ENCODE results near the gene CKB.
"Not testable (repeated sequence)": the region's sequence is repeated elsewhere in the genome, so short reads cannot be mapped to it uniquely, and the experiment has no call there.

Gene CKB

DNA sequence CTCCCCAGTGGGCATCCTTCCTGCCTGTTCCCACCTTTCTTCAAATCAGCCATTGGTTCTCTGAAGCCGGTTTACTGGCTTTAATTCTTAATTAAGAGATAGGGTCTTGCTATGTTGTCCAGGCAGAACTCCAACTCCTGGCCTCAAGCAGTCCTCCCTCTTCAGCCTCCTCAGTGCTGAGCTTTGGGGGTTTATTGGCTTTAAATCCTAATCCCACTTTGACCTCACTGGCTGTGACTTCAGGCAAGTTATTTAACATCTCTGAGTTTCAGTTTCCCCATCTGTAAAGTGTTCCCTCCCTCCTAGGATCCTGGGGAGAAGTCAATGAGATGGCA, 4.3 kb upstream of the CKB start:
- no peak overlapping the region for H3K4me3 ChIP-seq (ENCODE audit: low read depth, low read length)
- TF ChIP-seq, protein P1, sequence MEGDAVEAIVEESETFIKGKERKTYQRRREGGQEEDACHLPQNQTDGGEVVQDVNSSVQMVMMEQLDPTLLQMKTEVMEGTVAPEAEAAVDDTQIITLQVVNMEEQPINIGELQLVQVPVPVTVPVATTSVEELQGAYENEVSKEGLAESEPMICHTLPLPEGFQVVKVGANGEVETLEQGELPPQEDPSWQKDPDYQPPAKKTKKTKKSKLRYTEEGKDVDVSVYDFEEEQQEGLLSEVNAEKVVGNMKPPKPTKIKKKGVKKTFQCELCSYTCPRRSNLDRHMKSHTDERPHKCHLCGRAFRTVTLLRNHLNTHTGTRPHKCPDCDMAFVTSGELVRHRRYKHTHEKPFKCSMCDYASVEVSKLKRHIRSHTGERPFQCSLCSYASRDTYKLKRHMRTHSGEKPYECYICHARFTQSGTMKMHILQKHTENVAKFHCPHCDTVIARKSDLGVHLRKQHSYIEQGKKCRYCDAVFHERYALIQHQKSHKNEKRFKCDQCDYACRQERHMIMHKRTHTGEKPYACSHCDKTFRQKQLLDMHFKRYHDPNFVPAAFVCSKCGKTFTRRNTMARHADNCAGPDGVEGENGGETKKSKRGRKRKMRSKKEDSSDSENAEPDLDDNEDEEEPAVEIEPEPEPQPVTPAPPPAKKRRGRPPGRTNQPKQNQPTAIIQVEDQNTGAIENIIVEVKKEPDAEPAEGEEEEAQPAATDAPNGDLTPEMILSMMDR (IDR thresholded peaks at IDR 0.05; ENCODE audit: control insufficient read depth, extremely low read depth, insufficient read depth): no peak
- DNase-seq (ENCODE audit: low read depth): no peak

DNA sequence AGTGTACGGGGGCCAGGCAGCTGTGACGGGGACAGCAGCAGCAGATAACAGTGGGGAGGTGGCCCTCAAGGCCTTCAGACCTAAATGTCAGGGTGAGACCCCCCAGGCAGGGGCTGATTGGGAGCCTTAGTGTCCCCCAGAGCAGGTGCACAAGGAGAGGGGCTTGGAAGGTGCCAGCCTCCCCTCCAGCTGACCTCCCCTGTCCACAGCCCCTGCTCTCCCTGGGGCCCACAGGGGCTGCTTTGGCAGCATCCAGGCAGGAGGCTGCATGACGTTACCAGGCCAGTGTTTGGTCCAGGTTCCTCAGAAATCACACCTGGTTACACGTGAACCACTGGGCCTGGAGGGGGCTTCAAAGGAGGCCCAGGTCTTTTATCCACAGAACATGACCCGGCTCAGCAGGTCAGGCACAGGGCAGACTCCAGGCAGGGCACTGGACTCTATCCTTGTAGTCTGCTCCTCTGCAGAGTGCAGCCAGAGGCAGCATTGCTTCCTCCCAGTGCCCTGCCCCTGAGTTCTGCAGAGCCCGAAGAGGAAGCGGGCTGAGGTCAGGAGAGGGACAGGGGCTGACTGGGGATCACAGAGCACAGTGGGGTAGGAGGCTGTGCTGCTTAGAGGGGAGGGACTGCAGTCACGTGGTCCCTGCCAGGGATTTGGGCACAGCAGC, 3.8 kb upstream of the CKB start:
- H3K4me3 ChIP-seq (ENCODE audit: low read depth, low read length): no peak overlapping the region
- TF ChIP-seq, protein P1 (IDR thresholded peaks at IDR 0.05; ENCODE audit: control insufficient read depth, extremely low read depth, insufficient read depth): no peak
- no peak for DNase-seq (ENCODE audit: low read depth)

DNA sequence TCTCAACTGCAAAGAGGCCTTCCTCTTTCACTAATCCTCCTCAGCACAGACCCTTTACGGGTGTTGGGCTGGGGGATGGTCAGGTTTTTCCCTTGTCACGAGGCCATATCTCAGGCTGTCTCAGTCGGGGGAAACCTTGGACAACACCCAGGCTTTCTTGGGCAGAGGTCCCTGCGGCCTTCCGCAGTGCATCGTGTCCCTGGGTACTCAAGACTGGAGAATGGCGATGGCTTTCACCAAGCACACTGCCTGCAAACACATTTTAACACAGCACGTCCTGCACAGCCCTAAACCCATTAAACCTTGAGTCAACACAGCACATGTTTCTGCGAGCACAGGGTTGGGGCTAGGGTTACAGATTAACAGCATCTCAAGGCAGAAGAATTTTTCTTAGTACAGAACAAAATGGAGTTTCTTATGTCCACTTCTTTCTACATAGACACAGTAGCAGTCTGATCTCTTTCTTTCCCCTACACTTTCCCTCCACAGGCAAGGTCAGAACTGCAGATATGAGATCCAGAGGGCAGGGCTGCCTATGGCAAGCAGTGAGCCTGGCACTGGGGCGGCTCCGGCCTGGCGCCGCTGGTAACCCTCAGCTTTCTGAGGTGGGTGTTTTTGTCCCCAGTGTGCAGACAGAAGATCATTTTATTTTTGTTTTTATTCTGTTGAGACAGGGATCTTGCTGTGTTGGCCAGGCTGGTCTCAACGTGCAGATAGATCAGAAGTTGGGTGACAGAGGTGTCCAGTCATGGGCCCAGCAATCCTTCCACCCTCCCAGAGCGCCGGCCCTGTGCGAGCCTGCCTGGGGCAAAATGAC, 3.0 kb upstream of the CKB start:
- peak; percentile 72 for DNase-seq (ENCODE audit: low read depth)
- not testable (repeated sequence) for H3K4me3 ChIP-seq (ENCODE audit: low read depth, low read length)

DNA sequence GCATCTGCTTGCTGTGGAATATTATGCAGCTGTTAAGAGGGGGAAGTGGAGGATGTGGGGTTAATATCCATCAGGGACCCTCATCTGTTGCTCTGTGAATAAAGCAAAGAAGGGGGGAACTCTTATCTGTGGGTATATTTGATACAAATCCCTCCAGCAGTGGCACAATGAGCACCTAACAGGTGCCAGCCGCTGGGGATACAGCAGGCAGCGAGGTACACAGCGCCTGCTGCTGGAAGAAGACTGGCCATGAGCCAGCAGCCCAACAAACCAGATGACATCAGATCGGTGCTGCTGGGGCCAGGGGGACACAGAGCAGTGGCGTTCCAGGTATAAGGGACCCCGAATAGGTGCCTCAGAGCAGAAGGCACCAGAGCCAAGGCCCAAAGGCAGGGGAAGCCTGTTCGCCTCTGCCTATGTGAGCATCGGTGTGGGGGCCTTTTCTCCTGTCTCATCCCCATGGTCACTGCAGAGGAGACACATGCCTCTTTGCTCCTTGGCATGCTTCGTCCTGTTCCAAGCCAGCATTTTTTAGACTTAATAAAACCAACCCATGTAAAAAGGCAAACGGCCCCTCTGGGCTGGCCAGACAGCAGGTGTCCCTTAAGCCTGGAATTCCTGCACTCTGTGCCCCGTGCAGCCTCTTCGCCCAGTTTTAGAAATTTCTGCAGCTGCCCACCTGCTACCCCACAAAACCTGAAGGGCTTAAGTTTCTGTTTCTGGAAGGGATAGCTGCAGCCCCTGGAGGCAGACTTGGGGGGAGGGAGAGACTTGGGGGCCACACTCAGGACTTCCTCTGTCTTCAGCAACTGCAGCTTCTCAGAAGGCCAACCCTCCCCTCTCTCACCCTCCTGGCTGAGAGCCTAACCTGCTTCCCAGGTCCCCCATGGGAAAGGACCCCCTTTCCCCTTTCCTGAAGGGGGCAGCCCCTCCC, 1.6 kb upstream of the CKB start:
- H3K4me3 ChIP-seq (ENCODE audit: low read depth, low read length): no peak overlapping the region
- TF ChIP-seq, protein P1 (IDR thresholded peaks at IDR 0.05; ENCODE audit: control insufficient read depth, extremely low read depth, insufficient read depth): no peak
- no peak for DNase-seq (ENCODE audit: low read depth)

DNA sequence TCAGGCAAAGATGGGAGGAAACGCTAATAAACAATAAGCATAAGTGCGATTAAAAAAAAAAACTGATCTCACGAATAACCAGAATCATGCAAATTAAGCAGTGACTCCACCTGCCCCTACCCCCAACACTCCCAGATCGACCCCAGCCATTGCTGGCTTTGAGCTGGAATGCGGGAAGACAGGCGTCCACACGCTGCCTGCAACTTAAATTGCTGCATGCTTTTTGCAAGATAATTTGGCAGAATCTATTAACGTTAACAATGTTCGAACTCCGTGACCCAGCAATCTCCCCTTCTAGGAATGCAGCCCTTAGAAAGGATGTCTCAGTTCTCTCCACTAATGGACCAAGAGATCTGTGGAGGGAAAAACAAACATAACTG, 935 bp upstream of the CKB start:
- DNase-seq (ENCODE audit: low read depth): no peak
- TF ChIP-seq, protein P1 (IDR thresholded peaks at IDR 0.05; ENCODE audit: control insufficient read depth, extremely low read depth, insufficient read depth): no peak
- H3K4me3 ChIP-seq (ENCODE audit: low read depth, low read length): no peak overlapping the region

DNA sequence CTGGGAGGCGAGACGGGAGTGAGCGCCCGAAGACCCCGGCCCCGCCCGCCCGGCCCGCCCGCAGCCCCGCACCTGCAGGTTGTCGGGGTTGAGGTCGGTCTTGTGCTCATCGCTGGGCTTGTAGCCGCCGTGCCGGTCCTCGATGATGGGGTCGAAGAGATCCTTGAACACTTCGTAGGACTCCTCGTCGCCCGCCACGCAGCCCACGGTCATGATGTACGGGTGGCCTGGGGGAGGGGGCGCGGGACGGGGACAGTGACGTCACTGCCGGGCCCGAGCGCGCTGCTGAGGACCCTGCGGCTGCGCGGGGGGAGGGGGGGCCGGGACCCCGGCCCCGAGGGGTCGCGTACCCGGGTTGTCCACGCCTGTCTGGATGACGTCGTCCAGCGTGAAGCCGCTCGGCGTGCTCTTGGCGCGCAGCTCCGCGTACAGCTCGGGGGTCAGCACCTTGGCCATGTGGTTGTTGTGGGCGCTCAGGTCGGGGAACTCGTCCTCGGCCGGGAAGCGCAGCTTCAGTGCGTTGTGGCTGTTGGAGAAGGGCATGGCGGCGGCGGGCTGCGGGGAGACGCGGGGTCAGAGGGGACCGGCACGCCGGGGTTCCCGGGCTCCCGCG, 573 bp downstream of the CKB start:
- no peak for DNase-seq (ENCODE audit: low read depth)
- H3K4me3 ChIP-seq (ENCODE audit: low read depth, low read length): peak overlapping the region; percentile 88
- TF ChIP-seq, protein P1 (IDR thresholded peaks at IDR 0.05; ENCODE audit: control insufficient read depth, extremely low read depth, insufficient read depth): no peak
